Measurements from ENCODE around the gene TMEM14B.

DNA sequence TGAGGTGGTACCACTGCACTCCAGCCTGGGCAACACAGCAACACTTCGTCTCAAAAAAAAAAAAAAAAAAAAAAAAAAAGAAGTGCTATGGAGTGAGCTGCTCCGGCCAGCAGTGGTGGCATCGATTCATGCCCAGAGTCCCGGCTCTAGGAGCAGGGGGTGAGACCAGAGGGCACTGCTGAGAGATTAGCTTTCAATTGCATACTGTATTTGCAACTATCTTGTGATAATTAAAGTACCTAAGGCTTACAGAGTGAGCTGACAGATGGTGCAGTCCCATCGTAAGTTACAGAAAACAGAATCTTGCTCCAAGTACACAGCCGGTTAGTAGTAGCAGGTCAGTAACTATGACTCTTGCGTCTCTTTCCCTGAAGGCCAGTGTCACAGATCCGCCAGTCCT lies 31.5 kb downstream of the TMEM14B start:
- TF ChIP-seq, protein P1, sequence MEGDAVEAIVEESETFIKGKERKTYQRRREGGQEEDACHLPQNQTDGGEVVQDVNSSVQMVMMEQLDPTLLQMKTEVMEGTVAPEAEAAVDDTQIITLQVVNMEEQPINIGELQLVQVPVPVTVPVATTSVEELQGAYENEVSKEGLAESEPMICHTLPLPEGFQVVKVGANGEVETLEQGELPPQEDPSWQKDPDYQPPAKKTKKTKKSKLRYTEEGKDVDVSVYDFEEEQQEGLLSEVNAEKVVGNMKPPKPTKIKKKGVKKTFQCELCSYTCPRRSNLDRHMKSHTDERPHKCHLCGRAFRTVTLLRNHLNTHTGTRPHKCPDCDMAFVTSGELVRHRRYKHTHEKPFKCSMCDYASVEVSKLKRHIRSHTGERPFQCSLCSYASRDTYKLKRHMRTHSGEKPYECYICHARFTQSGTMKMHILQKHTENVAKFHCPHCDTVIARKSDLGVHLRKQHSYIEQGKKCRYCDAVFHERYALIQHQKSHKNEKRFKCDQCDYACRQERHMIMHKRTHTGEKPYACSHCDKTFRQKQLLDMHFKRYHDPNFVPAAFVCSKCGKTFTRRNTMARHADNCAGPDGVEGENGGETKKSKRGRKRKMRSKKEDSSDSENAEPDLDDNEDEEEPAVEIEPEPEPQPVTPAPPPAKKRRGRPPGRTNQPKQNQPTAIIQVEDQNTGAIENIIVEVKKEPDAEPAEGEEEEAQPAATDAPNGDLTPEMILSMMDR (IDR thresholded peaks at IDR 0.05; ENCODE audit: low read length), result no peak
- no peak for TF ChIP-seq EZH2 (IDR thresholded peaks at IDR 0.05; ENCODE audit: borderline replicate concordance, low read length)
